Smooth muscle cell (in vitro differentiated cells): ENCODE results near the gene C3orf22. TPM values are rescaled to one million over a fixed set of nuclear protein-coding genes. Genes with fewer than 3 reads are reported as not detected.

ENCODE experiments used
- DNase-seq: peaks from one replicate; lab custom pipeline; 2025; ENCODE audit not compliant: unreplicated experiment; lab: John Stamatoyannopoulos, UW
- H2AFZ ChIP-seq: fragments of 200-600 bp; sonication (generic); 2 replicates; pipeline ENCODE4 v1.6.0; 2016; ENCODE audit warnings: antibody characterized with exemption, low read depth, mild to moderate bottlenecking
- H3F3A ChIP-seq: fragments of 200-600 bp; sonication (generic); 2 replicates; pipeline ENCODE4 v1.6.0; 2017; ENCODE audit warnings: antibody characterized with exemption, low read depth
- H3K27ac ChIP-seq: fragments of 200-600 bp; sonication (generic); 2 replicates; pipeline ENCODE4 v1.5.1; 2016; ENCODE audit warnings: low read depth, mild to moderate bottlenecking
- H3K27me3 ChIP-seq: fragments of 200-600 bp; sonication (generic); 2 replicates; pipeline ENCODE4 v1.6.1; 2016; ENCODE audit warnings: low read depth, mild to moderate bottlenecking
- H3K36me3 ChIP-seq: fragments of 200-600 bp; sonication (generic); 2 replicates; pipeline ENCODE4 v1.5.1; 2016; ENCODE audit warnings: low read depth
- H3K4me1 ChIP-seq: fragments of 200-600 bp; sonication (generic); 2 replicates; pipeline ENCODE4 v1.5.1; 2016; ENCODE audit warnings: low read depth
- H3K4me2 ChIP-seq: fragments of 200-600 bp; sonication (generic); 2 replicates; pipeline ENCODE4 v1.6.0; 2016; ENCODE audit warnings: mild to moderate bottlenecking
- H3K4me3 ChIP-seq: fragments of 200-600 bp; sonication (generic); 2 replicates; pipeline ENCODE4 v1.5.1; 2016; ENCODE audit warnings: mild to moderate bottlenecking
- H3K79me2 ChIP-seq: fragments of 200-600 bp; sonication (generic); 2 replicates; pipeline ENCODE4 v1.6.0; 2016; ENCODE audit warnings: low read depth, mild to moderate bottlenecking
- H3K9ac ChIP-seq: fragments of 200-600 bp; sonication (generic); 2 replicates; pipeline ENCODE4 v1.6.0; 2016; ENCODE audit warnings: low read depth
- H3K9me3 ChIP-seq: fragments of 200-600 bp; sonication (generic); replicated peaks from 2 replicates; pipeline ENCODE4 v1.5.1; 2016; ENCODE audit warnings: low read depth
- H4K20me1 ChIP-seq: fragments of 200-600 bp; sonication (generic); 2 replicates; pipeline ENCODE4 v1.6.0; 2016; ENCODE audit warnings: low read depth
- WGBS: methylation state at CpG from one replicate; pipeline ENCODE4 v1.1.7; 2016; ENCODE audit warnings: low lambda C conversion rate; 5-methylcytosine and 5-hydroxymethylcytosine counted together
- polyA plus RNA-seq: library from polyadenylated mRNA; unstranded; fragments of >200 nt; fragmentation: Nextera tagmentation; extraction: Ambion mirVana; gene quantifications from 2 replicates; pipeline ENCODE4 v1.2.1, GENCODE V29; 2016
- total RNA-seq: library from RNA; depleted of rRNA; stranded (reverse); fragments of >200 nt; gene quantifications from 2 replicates; pipeline ENCODE4 v1.2.3, GENCODE V29; 2014
- TF ChIP-seq, protein P1 (sequence below): fragments of 200-600 bp; sonication (generic); IDR thresholded peaks from 2 replicates; pipeline ENCODE4 v1.5.1; 2017; ENCODE audit warnings: borderline replicate concordance, mild to moderate bottlenecking, antibody characterized with exemption; ENCODE audit not compliant: insufficient read depth, poor library complexity, severe bottlenecking

C3orf22 gene
- total and polyA plus RNA-seq, 2 experiments from 2014 or later: not detected

DNA sequence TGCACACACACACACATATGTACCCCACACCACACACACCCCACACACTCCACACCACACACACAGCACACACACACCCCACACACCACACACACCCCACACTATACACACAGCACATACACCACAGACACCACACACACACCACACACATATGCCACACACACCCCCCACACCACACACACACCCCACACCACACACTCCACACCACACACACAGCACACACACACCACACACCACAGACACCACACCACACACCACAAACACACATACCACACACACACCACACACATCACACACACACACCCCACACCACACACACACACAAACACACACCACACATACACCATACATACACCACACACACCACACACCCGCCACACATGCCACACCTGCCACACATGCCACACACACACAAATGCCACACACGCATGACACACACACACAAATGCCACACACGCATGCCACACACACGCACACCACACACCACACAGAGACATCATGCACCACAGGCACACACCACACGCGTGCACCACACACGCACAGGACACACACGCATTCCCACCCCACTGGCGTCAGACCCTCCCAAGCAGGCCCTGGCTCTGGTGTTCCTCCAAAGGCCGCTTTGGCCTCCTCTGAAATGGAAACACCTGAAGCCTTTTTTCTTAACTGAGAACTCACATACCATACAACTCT, 19.0 kb downstream of the C3orf22 start:
- H2AFZ ChIP-seq: no peak overlapping the region
- no peak overlapping the region for H3K4me2 ChIP-seq
- peak overlapping the region; percentile 32 for H3K27ac ChIP-seq
- H3K36me3 ChIP-seq: no peaks in the 10 kb centered on the region
- no peaks in the 10 kb centered on the region for H3F3A ChIP-seq
- no peak for DNase-seq
- no peak overlapping the region for H3K9ac ChIP-seq
- H4K20me1 ChIP-seq: no peaks in the 10 kb centered on the region
- WGBS: 98% methylated on average over 10 of the region's 10 CpGs
- peaks cover 15% of the 10 kb centered on the region for H3K27me3 ChIP-seq
- no peak overlapping the region for H3K4me3 ChIP-seq
- TF ChIP-seq, protein P1, sequence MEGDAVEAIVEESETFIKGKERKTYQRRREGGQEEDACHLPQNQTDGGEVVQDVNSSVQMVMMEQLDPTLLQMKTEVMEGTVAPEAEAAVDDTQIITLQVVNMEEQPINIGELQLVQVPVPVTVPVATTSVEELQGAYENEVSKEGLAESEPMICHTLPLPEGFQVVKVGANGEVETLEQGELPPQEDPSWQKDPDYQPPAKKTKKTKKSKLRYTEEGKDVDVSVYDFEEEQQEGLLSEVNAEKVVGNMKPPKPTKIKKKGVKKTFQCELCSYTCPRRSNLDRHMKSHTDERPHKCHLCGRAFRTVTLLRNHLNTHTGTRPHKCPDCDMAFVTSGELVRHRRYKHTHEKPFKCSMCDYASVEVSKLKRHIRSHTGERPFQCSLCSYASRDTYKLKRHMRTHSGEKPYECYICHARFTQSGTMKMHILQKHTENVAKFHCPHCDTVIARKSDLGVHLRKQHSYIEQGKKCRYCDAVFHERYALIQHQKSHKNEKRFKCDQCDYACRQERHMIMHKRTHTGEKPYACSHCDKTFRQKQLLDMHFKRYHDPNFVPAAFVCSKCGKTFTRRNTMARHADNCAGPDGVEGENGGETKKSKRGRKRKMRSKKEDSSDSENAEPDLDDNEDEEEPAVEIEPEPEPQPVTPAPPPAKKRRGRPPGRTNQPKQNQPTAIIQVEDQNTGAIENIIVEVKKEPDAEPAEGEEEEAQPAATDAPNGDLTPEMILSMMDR: no peak
- no peaks in the 10 kb centered on the region for H3K9me3 ChIP-seq
- H3K79me2 ChIP-seq: no peaks in the 10 kb centered on the region
- H3K4me1 ChIP-seq: no peaks in the 10 kb centered on the region

DNA sequence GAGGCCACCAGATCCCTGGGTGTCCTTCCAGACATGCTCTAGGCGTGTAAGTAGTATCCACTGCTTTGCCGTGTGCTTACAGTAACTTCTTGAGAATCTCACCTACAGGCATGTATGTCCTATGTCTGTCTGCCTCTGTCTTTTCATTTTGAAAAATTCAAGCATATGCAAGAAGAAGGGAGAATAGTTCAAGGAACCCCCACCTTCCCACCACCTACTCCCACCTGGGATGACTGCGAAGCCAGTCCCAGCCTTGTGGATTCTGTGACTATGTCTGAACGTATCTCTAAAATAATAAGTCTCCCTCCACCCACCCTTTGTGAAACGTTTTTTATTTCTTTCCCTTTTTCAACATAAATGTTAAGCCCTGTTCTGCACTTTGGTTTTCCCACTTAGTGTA, 19.8 kb downstream of the C3orf22 start:
- Histone ChIP-seq H3K79me2 (no peaks in the 10 kb centered on the region), H3K9ac (no peak overlapping the region), H3K27me3 (peaks cover 21% of the 10 kb centered on the region), H3K4me1 (no peaks in the 10 kb centered on the region), H3K4me3 (no peak overlapping the region), H2AFZ (no peak overlapping the region), H3K36me3 (no peaks in the 10 kb centered on the region), H3F3A (no peaks in the 10 kb centered on the region), H4K20me1 (no peaks in the 10 kb centered on the region), H3K4me2 (no peak overlapping the region), H3K27ac (no peak overlapping the region), H3K9me3 (no peaks in the 10 kb centered on the region)
- 75% methylated on average over 5 of the region's 5 CpGs for WGBS
- no peak for DNase-seq
- TF ChIP-seq, protein P1: no peak

DNA sequence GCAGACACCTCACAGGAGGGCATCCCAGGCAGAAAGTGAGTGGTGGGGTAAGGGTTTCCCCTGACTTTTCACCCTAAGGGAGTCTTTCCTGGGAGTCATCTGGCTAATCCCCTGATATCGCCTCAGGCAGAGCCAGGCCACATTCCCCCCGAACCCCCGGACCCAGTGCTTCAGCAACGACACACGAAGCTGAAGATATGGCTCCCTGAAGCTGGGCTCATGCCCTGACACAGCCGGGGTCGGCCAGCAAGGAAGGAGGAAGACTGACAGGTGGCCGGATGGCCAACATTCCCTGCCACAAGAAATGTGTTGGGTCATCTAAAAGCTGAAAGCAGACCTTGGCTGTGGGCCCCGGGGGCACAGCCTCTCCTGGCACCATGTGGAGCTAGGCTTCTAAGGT, 20.4 kb downstream of the C3orf22 start:
- no peaks in the 10 kb centered on the region for H3F3A ChIP-seq
- H4K20me1 ChIP-seq: no peaks in the 10 kb centered on the region
- WGBS: 93% methylated on average over 9 of the region's 9 CpGs
- no peaks in the 10 kb centered on the region for H3K9me3 ChIP-seq
- no peaks in the 10 kb centered on the region for H3K36me3 ChIP-seq
- DNase-seq: no peak
- no peak overlapping the region for H3K4me3 ChIP-seq
- H2AFZ ChIP-seq: no peak overlapping the region
- H3K9ac ChIP-seq: no peak overlapping the region
- H3K27me3 ChIP-seq: peaks cover 28% of the 10 kb centered on the region
- no peaks in the 10 kb centered on the region for H3K79me2 ChIP-seq
- no peak overlapping the region for H3K4me2 ChIP-seq
- H3K27ac ChIP-seq: no peak overlapping the region
- no peaks in the 10 kb centered on the region for H3K4me1 ChIP-seq
- TF ChIP-seq, protein P1: no peak

DNA sequence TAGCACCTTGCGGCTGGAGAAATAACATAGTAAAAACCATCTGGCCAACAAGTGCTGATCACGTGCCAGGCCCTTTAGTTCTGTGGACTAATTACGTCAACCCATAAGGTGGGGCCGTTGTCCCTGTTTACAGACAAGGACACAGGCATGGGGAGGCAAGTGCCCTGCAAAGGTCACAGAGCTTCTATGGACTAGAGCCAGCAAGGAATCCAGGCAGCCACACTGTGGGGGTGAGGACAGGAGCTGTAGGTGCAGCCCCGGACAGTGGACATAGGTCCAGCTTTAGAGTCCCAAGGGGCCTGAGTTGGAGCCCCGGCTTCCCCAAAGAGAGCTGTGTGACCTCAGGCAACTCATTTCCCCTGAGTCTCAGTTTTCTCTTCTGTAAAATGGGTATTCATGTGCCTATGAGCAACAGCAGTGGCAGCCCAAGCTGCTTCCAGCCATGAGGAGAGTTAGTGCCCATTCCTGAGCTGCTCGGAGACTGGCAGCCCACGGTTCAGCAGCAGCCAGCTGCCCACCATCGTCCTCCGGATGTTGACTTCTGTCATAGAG, 20.9 kb downstream of the C3orf22 start:
- Histone ChIP-seq H4K20me1 (no peaks in the 10 kb centered on the region), H3K79me2 (no peaks in the 10 kb centered on the region), H3K27me3 (peaks cover 33% of the 10 kb centered on the region), H3F3A (no peaks in the 10 kb centered on the region), H2AFZ (no peak overlapping the region), H3K4me3 (no peak overlapping the region), H3K36me3 (no peaks in the 10 kb centered on the region), H3K9ac (no peak overlapping the region), H3K4me1 (no peaks in the 10 kb centered on the region), H3K9me3 (no peaks in the 10 kb centered on the region), H3K27ac (no peak overlapping the region), H3K4me2 (no peak overlapping the region)
- TF ChIP-seq, protein P1: no peak
- DNase-seq: no peak
- 92% methylated on average over 10 of the region's 10 CpGs for WGBS
